Left ventricle myocardium inferior (tissue), 1 donor: ENCODE results near the gene DR1. TPM values are rescaled to one million over a fixed set of nuclear protein-coding genes. Genes with fewer than 3 reads are reported as not detected.
"Not testable (repeated sequence)": the region's sequence is repeated elsewhere in the genome, so short reads cannot be mapped to it uniquely, and the experiment has no call there.

ENCODE experiments used
- DNase-seq: peaks from one replicate; pipeline ENCODE4 v3.0.0-alpha.2; 2020
- H3K27ac ChIP-seq: fragments of 200-600 bp; replicated peaks from 2 replicates; pipeline ENCODE4 v1.8.0; 2021
- H3K27me3 ChIP-seq: fragments of 200-600 bp; 2 replicates; pipeline ENCODE4 v1.8.0; 2021; ENCODE audit warnings: low read depth
- H3K36me3 ChIP-seq: fragments of 200-600 bp; 2 replicates; pipeline ENCODE4 v1.8.0; 2021
- H3K4me1 ChIP-seq: fragments of 200-600 bp; 2 replicates; pipeline ENCODE4 v1.8.0; 2021
- H3K4me3 ChIP-seq: fragments of 200-600 bp; 2 replicates; pipeline ENCODE4 v1.8.0; 2021; ENCODE audit warnings: mild to moderate bottlenecking, moderate library complexity
- H3K9me3 ChIP-seq: fragments of 200-600 bp; replicated peaks from 2 replicates; pipeline ENCODE4 v1.8.0; 2021
- intact Hi-C: fragments of 100-400 bp; cut with micrococcal nuclease; formaldehyde crosslinking; loops from one replicate; pipeline ENCODE4 v1.11.0; 2022
- total RNA-seq: library from RNA; stranded (reverse); fragmentation: NEBNext Ultra II Directional; extraction: Animal tissue kit (Norgen Biotek cat#: 25700); gene quantifications from one replicate; pipeline ENCODE4 v1.2.1, GENCODE V29; 2021
- TF ChIP-seq, protein P1 (sequence below): fragments of 200-600 bp; IDR thresholded peaks from 2 replicates; pipeline ENCODE4 v1.8.0; 2021; ENCODE audit warnings: antibody characterized with exemption, mild to moderate bottlenecking, borderline replicate concordance
- donor health status: DM: no; HTN: yes; CAD: no; lungs with severe emphysema.

The DR1 gene
- total RNA-seq, 1 donor from 2014 or later = 37.7 TPM

DNA sequence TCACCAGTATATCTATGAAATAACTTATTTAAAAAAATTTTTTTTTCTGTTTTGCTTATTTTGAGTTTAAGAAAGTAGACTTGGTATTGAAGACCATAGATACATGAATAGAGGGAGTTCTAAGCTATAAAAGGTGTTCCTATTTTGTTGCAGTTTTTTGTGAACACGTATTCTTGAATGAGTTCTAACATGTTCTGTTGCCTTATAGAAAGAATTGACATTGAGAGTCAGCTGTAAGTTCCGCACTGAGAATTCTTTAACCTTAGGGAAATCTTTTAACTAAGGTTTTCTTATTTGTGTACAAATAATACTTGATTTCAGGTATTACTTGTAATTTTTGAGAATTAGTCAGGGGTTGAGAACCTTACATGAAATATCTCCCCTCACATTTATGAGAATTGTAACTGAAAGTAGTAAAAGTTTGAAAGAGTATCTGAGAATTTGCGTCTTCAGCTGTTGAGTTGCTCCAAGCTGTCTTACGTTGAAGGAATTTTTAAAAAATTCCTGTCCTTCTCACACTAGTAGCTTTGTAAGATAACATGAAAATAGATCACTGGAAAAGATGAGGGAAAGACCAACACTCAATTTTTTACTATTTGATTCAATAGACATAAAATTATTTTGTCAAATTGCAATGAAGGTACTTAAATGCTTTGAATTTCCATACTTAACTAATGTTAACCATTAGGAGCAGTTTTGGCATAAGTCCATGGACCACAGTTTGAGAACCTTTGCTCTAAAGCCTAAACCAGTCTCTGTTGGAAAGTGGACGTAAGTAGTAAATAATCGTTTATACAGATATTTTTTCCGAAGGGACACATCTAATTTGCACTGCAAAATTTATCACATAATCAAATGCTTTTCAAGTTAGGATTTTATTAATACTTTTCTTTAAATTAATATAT is 3.8 kb downstream of the DR1 start:
- Histone ChIP-seq H3K4me1 (peaks cover 90% of the 10 kb centered on the region), H3K4me3 (peak overlapping the region; percentile 93), H3K36me3 (peaks cover 8% of the 10 kb centered on the region), H3K9me3 (no peaks in the 10 kb centered on the region), H3K27ac (no peak overlapping the region), H3K27me3 (no peaks in the 10 kb centered on the region)
- no peak for DNase-seq
- intact Hi-C loops = no loop called here
- TF ChIP-seq, protein P1, sequence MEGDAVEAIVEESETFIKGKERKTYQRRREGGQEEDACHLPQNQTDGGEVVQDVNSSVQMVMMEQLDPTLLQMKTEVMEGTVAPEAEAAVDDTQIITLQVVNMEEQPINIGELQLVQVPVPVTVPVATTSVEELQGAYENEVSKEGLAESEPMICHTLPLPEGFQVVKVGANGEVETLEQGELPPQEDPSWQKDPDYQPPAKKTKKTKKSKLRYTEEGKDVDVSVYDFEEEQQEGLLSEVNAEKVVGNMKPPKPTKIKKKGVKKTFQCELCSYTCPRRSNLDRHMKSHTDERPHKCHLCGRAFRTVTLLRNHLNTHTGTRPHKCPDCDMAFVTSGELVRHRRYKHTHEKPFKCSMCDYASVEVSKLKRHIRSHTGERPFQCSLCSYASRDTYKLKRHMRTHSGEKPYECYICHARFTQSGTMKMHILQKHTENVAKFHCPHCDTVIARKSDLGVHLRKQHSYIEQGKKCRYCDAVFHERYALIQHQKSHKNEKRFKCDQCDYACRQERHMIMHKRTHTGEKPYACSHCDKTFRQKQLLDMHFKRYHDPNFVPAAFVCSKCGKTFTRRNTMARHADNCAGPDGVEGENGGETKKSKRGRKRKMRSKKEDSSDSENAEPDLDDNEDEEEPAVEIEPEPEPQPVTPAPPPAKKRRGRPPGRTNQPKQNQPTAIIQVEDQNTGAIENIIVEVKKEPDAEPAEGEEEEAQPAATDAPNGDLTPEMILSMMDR = no peak

- Histone ChIP-seq H3K4me3 (peak overlapping the region; percentile 93), H3K27ac (no peak overlapping the region), H3K4me1 (peaks cover 84% of the 10 kb centered on the region), H3K9me3 (no peaks in the 10 kb centered on the region), H3K36me3 (peaks cover 16% of the 10 kb centered on the region), H3K27me3 (no peaks in the 10 kb centered on the region)
- DNase-seq = no peak
- intact Hi-C loops = no loop called here
- TF ChIP-seq, protein P1 = no peak
These were observed 4.6 kb downstream of the DR1 start for GRCh38 chr1:93350322-93350721.

GRCh38 chr1:93350875-93351274 is 5.2 kb downstream of the DR1 start:
- intact Hi-C loops = no loop called here
- Histone ChIP-seq H3K27me3 (no peaks in the 10 kb centered on the region), H3K4me3 (no peak overlapping the region), H3K27ac (no peak overlapping the region), H3K9me3 (no peaks in the 10 kb centered on the region), H3K4me1 (peaks cover 81% of the 10 kb centered on the region), H3K36me3 (peaks cover 22% of the 10 kb centered on the region)
- DNase-seq = no peak
- TF ChIP-seq, protein P1 = no peak

- H3K9me3 ChIP-seq, H3K27ac ChIP-seq, intact Hi-C loops, H3K27me3 ChIP-seq, H3K4me3 ChIP-seq, DNase-seq: not testable (repeated sequence)
- Histone ChIP-seq H3K4me1 (peaks cover 76% of the 10 kb centered on the region), H3K36me3 (peaks cover 27% of the 10 kb centered on the region)
These were observed 5.6 kb downstream of the DR1 start for GRCh38 chr1:93351346-93351745.

- intact Hi-C loops = no loop called here
- Histone ChIP-seq H3K36me3 (peaks cover 34% of the 10 kb centered on the region), H3K27ac (no peak overlapping the region), H3K4me3 (no peak overlapping the region), H3K9me3 (no peaks in the 10 kb centered on the region), H3K27me3 (no peaks in the 10 kb centered on the region), H3K4me1 (peaks cover 70% of the 10 kb centered on the region)
- TF ChIP-seq, protein P1 = no peak
- DNase-seq = no peak
These were observed 6.7 kb downstream of the DR1 start for GRCh38 chr1:93352376-93352775.

DNA sequence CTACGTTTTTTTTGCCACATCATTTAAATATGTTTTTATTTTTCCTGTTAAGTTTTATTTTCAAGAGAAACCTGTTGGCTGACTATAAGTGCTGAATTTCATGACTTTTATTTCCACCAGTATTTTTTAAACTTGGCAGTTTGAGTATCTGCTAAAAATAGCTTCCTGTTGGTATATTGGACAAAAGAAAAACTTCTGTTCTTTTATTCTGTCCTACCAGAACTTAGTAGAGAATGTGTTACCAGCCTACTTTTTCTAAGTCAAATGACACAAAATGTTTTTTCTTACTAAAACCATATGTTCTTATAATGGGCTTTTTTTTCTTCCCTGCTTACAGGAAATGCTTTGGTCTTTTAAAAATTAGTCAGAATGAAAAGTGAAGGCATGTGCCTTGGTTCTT is 7.6 kb downstream of the DR1 start:
- H3K4me3 ChIP-seq = no peak overlapping the region
- TF ChIP-seq, protein P1 = no peak
- peaks cover 65% of the 10 kb centered on the region for H3K4me1 ChIP-seq
- no peaks in the 10 kb centered on the region for H3K9me3 ChIP-seq
- no peaks in the 10 kb centered on the region for H3K27me3 ChIP-seq
- no peak for DNase-seq
- no peak overlapping the region for H3K27ac ChIP-seq
- intact Hi-C loops = no loop called here
- H3K36me3 ChIP-seq = peaks cover 43% of the 10 kb centered on the region
